ENCODE results near the gene SCGB1C1. TPM values are rescaled to one million over a fixed set of nuclear protein-coding genes. Genes with fewer than 3 reads are reported as not detected.
A peak's percentile ranks its signal among the peaks of the same experiment; 100 is the strongest.

Gene SCGB1C1
- polyA plus RNA-seq, 3 donors from 2014 or later, result not detected

DNA sequence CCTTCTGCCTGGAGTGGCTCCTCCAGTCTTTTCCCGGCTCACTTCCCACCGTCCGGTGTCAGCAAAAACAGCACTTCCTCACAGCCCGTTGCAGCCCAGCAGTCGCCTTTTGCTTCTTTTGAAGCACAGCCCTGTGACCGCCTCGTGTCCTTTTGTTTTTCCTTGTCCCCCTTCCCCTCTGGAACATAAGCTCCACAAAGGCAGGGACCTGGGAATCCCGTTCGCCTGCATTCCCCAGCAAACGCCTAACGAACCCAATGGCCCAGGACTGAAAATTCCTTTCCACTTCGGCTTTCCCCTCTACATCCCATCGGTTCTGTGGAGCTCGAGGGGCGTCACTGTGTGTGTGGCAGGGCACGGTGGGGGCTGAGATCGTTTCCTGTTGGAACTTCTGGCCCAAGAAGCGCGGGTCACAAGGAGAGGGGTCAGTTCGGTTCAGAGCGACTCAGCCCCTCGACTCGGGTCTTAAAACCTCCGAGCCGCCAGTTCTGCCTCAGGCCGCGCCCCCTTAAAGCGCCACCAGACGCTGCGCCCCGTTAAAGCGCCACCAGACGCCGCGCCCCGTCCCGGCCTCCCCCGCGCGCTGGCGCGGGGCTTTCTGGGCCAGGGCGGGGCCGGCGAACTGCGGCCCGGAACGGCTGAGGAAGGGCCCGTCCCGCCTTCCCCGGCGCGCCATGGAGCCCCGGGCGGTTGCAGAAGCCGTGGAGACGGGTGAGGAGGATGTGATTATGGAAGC is 15.5 kb downstream of the SCGB1C1 start:
- Mint-ChIP-seq H3K4me1 (peaks cover 41 to 48% of the 10 kb centered on the region in 2 donors), H3K36me3 (peaks cover 3 to 18% (median 6%) of the 10 kb centered on the region in 3 donors)

DNA sequence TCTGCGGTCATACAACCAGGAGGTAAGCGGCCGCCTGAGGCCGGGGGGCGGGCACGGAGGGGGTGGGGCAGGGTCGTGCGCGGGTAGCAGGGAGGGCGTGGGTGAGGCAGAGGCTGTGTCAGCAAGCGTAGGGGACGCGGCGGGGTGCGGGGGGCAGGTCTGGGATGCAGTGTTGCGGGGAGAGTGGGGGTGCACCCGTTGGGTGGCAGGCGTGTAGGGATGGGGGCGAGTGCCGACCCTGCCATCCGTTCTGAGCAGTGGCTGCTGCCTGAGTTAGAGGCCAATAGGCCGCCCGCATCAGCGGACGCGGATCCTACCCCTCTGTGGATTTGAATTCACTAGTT is 16.0 kb downstream of the SCGB1C1 start:
- Mint-ChIP-seq H3K4me1 (peaks cover 35 to 47% of the 10 kb centered on the region in 2 donors), H3K27ac (peak overlapping the region; percentile 77 to 100 (median 95)), H3K4me3 (peak overlapping the region; percentile 93 to 99 (median 94)), H3K9me3 (no peaks in the 10 kb centered on the region), H3K36me3 (peaks cover 3 to 17% (median 7%) of the 10 kb centered on the region in 3 donors), H3K27me3 (ENCODE audit: low read depth in 3 of 3) (peaks cover 17 to 27% (median 21%) of the 10 kb centered on the region in 3 donors)
- no peak for DNase-seq

More for the DNA sequence above, 15.5 kb downstream of the SCGB1C1 start:
- H3K9me3 Mint-ChIP-seq, result no peaks in the 10 kb centered on the region
- H3K4me3 Mint-ChIP-seq, result peak overlapping the region; percentile 93 to 99 (median 94)
- peak; percentile 85 to 86 (median 85) for DNase-seq
- peaks cover 17 to 27% (median 21%) of the 10 kb centered on the region in 3 donors for H3K27me3 Mint-ChIP-seq (ENCODE audit: low read depth in 3 of 3)
- peak overlapping the region; percentile 98 to 100 (median 99) for H3K27ac Mint-ChIP-seq

DNA sequence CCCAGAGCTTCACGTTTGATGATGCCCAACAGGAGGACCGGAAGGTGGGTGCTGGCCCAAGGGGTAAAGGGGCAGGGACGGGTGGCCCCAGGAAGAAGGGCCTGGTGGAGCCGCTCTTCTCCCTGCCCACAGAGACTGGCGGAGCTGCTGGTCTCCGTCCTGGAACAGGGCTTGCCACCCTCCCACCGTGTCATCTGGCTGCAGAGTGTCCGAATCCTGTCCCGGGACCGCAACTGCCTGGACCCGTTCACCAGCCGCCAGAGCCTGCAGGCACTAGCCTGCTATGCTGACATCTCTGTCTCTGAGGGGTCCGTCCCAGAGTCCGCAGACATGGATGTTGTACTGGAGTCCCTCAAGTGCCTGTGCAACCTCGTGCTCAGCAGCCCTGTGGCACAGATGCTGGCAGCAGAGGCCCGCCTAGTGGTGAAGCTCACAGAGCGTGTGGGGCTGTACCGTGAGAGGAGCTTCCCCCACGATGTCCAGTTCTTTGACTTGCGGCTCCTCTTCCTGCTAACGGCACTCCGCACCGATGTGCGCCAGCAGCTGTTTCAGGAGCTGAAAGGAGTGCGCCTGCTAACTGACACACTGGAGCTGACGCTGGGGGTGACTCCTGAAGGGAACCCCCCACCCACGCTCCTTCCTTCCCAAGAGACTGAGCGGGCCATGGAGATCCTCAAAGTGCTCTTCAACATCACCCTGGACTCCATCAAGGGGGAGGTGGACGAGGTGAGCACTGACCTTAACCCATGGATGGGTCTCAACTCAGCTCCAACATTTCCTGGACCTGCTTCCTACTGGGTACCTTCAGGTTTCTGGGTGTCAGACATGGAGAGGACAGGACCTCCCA is 16.6 kb downstream of the SCGB1C1 start:
- DNase-seq, result no peak
- Mint-ChIP-seq H3K27me3 (ENCODE audit: low read depth in 3 of 3) (peaks cover 17 to 27% (median 20%) of the 10 kb centered on the region in 3 donors), H3K27ac (peak overlapping the region; percentile 77 to 100 (median 95)), H3K4me3 (peak overlapping the region; percentile 93 to 99 (median 94)), H3K4me1 (peaks cover 29 to 43% of the 10 kb centered on the region in 2 donors), H3K36me3 (peaks cover 3 to 20% (median 7%) of the 10 kb centered on the region in 3 donors), H3K9me3 (no peaks in the 10 kb centered on the region)

DNA sequence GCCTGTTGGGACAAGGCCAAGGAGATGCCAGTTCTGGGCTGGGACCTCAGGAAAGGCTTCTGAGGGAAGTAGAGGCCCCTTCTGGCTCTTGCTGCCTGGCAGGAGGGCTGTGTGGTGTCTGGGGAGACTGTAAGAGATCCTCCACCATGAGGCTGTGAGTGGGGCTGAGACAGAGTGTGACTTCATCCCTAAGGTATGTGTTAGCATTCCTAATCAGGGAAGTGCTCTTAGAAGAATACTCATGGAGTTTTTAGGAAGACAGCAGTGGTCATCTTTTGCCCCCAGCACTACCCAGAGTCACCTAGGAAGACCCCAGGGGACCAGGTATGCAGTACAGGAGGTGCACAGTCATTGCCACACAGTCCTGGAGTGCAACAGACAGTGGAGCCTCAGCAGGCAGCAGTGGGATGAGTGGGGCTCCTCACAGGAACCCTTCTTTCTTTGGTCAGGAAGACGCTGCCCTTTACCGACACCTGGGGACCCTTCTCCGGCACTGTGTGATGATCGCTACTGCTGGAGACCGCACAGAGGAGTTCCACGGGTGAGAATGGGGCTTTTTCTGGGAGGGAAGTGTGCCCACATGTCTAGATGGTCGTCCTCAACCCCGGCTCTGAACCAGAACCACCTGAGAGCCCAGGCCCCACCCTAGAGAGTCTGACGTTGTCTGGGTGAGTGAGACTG is 17.4 kb downstream of the SCGB1C1 start:
- H3K27me3 Mint-ChIP-seq (ENCODE audit: low read depth in 3 of 3), result peaks cover 17 to 27% (median 20%) of the 10 kb centered on the region in 3 donors
- peak overlapping the region; percentile 59 to 81 (median 78) for H3K27ac Mint-ChIP-seq
- H3K9me3 Mint-ChIP-seq, result no peaks in the 10 kb centered on the region
- DNase-seq, result no peak
- H3K4me1 Mint-ChIP-seq, result peaks cover 27 to 41% of the 10 kb centered on the region in 2 donors
- H3K4me3 Mint-ChIP-seq, result peak overlapping the region; percentile 46 to 97 (median 60)
- H3K36me3 Mint-ChIP-seq, result peaks cover 3 to 17% (median 7%) of the 10 kb centered on the region in 3 donors

DNA sequence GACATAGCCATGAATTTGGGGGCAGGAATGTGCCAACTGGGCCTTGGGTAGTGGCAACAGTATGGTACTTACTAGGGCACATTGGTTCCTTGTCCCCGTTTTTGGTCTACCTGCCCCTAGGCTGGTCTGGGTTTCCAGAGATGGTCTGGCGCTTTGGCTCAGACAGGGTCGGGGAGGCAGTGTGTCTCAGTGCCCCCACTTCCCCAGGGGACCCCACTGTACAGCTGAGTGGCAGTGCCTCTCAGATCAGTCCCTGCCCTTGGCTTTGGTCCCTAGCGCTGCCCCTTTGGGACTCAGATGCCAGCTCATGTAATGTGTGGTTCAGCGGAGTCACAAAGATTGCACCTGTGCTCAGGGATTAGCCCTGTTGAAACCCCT is 17.9 kb downstream of the SCGB1C1 start:
- DNase-seq, result no peak
- H3K27ac Mint-ChIP-seq, result peak overlapping the region in 4 of 6 donors; percentile 40 to 77 (median 68)
- peaks cover 17 to 29% (median 20%) of the 10 kb centered on the region in 3 donors for H3K27me3 Mint-ChIP-seq (ENCODE audit: low read depth in 3 of 3)
- peak overlapping the region in 3 of 5 donors; percentile 23 to 63 (median 48) for H3K4me3 Mint-ChIP-seq
- H3K4me1 Mint-ChIP-seq, result peaks cover 22 to 37% of the 10 kb centered on the region in 2 donors
- peaks cover 3 to 17% (median 7%) of the 10 kb centered on the region in 3 donors for H3K36me3 Mint-ChIP-seq
- H3K9me3 Mint-ChIP-seq, result no peaks in the 10 kb centered on the region

DNA sequence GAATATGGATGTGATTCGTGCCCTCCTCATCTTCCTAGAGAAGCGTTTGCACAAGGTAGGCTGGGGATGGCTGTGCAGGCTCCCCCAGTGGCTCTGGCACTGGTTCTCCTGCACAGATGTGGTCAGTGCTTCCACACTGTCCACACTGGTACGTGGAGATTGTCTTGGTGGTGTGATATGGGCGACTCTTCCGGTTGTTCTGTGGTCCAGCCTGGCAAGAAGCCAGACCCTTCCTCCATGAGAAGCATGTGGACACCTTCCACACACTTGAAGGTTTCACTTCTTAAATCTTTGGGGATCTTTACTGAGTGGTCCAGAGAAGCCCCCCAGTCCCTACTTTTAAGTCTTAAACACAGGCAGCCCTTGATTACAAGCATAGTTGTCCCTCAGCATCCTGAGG is 18.4 kb downstream of the SCGB1C1 start:
- peak overlapping the region; percentile 21 to 55 (median 36) for H3K4me3 Mint-ChIP-seq
- H3K27me3 Mint-ChIP-seq (ENCODE audit: low read depth in 3 of 3), result peaks cover 17 to 26% (median 20%) of the 10 kb centered on the region in 3 donors
- H3K36me3 Mint-ChIP-seq, result peaks cover 3 to 17% (median 7%) of the 10 kb centered on the region in 3 donors

DNA sequence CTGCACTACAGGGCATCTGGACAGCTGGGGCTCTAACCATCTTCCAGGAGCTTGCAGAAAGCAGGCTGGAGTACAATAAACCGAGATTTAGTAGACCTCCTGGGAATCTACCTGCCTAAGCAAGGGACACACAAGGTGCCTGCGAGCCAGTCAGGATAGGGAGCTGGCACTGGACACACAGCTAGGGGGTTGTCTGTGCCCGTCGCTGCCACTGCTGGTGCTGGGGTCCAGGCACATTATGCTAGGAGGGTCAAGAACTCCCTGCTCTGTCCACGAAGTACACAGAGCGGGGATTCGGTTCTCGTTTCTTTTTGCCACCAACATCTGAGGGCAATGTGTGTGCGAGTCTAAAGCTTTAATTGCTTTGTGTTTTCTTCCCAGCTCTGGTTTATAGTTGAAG is 18.9 kb downstream of the SCGB1C1 start:
- Mint-ChIP-seq H3K27ac (peak overlapping the region in 1 of 6 donors; percentile 23), H3K9me3 (no peaks in the 10 kb centered on the region), H3K4me1 (peaks cover 13 to 27% of the 10 kb centered on the region in 2 donors), H3K4me3 (peak overlapping the region in 3 of 5 donors; percentile 21 to 50 (median 36)), H3K27me3 (ENCODE audit: low read depth in 3 of 3) (peaks cover 15 to 23% (median 16%) of the 10 kb centered on the region in 3 donors), H3K36me3 (peaks cover 3 to 17% (median 7%) of the 10 kb centered on the region in 3 donors)
- no peak for DNase-seq

More for the DNA sequence above, 18.4 kb downstream of the SCGB1C1 start:
- Mint-ChIP-seq H3K27ac (peak overlapping the region in 3 of 6 donors; percentile 39 to 79 (median 73)), H3K4me1 (peaks cover 17 to 32% of the 10 kb centered on the region in 2 donors), H3K9me3 (no peaks in the 10 kb centered on the region)
- DNase-seq, result no peak

DNA sequence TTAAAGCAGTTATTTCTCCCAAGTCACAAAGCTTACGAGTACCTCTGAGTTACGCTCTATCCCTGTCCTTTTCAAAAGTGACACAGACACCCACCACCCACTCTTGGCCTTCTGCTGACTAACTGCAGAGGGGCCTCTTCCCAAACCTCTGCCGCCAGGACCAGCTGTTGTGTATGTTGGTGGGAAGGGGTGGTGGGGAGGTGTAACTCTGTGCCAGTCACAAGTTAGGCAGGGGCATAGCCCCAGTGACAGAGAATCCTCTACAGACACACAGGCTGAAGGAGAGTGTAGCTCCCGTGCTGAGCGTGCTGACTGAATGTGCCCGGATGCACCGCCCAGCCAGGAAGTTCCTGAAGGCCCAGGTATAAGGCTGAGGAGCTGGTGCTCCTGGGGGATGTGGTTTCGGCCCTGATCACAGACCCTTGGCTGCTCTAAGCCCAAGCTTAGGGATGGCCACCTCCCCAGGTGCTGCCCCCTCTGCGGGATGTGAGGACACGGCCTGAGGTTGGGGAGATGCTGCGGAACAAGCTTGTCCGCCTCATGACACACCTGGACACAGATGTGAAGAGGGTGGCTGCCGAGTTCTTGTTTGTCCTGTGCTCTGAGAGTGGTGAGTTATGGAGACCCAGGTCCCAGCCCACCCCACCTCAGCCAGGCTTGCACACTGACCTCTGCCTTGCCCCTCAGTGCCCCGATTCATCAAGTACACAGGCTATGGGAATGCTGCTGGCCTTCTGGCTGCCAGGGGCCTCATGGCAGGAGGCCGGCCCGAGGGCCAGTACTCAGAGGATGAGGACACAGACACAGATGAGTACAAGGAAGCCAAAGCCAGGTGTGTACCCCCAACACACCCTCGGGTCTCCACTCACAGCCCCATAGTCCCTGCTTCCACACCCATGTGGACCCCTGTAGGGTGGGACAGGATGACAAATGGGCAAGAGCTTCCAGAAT is 19.5 kb downstream of the SCGB1C1 start:
- no peak for DNase-seq
- no peaks in the 10 kb centered on the region for H3K9me3 Mint-ChIP-seq
- H3K4me3 Mint-ChIP-seq, result no peak overlapping the region
- peak overlapping the region in 2 of 6 donors; percentile 18 to 22 for H3K27ac Mint-ChIP-seq
- H3K27me3 Mint-ChIP-seq (ENCODE audit: low read depth in 3 of 3), result peaks cover 11 to 18% (median 12%) of the 10 kb centered on the region in 3 donors
- peaks cover 10 to 23% of the 10 kb centered on the region in 2 donors for H3K4me1 Mint-ChIP-seq
- peaks cover 3 to 17% (median 7%) of the 10 kb centered on the region in 3 donors for H3K36me3 Mint-ChIP-seq

DNA sequence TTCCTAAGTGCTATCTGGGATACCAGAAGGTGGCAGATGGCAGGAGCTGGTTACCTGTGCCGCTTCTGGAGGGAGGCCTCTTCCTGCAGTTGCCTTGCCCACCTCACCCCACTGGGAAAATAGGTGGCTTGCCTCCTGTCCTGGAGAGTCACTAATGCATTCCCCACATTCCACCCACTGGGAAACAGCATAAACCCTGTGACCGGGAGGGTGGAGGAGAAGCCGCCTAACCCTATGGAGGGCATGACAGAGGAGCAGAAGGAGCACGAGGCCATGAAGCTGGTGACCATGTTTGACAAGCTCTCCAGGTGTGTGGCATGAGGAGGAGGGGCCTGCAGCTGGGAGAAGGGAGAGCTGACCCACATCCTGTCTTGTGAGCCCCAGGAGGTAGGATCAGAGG is 20.2 kb downstream of the SCGB1C1 start:
- DNase-seq, result no peak
- H3K27ac Mint-ChIP-seq, result peak overlapping the region in 2 of 6 donors; percentile 21 to 73
- no peak overlapping the region for H3K4me3 Mint-ChIP-seq
- peaks cover 11 to 16% of the 10 kb centered on the region in 2 donors for H3K4me1 Mint-ChIP-seq
- peaks cover 3 to 17% (median 7%) of the 10 kb centered on the region in 3 donors for H3K36me3 Mint-ChIP-seq
- no peaks in the 10 kb centered on the region for H3K9me3 Mint-ChIP-seq
- peaks cover 4 to 11% (median 5%) of the 10 kb centered on the region in 3 donors for H3K27me3 Mint-ChIP-seq (ENCODE audit: low read depth in 3 of 3)

DNA sequence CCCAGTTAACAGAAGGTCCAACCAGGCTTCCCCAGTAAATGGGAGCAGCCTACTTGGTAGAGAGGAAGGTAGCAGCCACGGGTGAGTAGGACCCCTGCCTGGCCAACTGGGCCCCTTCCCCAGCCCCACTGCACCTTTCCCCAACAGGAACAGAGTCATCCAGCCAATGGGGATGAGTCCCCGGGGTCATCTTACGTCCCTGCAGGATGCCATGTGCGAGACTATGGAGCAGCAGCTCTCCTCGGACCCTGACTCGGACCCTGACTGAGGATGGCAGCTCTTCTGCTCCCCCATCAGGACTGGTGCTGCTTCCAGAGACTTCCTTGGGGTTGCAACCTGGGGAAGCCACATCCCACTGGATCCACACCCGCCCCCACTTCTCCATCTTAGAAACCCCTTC is 21.2 kb downstream of the SCGB1C1 start:
- no peak overlapping the region for H3K4me3 Mint-ChIP-seq
- no peak for DNase-seq
- peak overlapping the region in 1 of 6 donors; percentile 14 for H3K27ac Mint-ChIP-seq
- H3K9me3 Mint-ChIP-seq, result no peaks in the 10 kb centered on the region
- peaks cover 3 to 18% (median 7%) of the 10 kb centered on the region in 3 donors for H3K36me3 Mint-ChIP-seq
- peaks cover 12% of the 10 kb centered on the region in 2 donors for H3K4me1 Mint-ChIP-seq
- H3K27me3 Mint-ChIP-seq (ENCODE audit: low read depth in 3 of 3), result peaks cover 0 to 6% (median 0%) of the 10 kb centered on the region in 3 donors

DNA sequence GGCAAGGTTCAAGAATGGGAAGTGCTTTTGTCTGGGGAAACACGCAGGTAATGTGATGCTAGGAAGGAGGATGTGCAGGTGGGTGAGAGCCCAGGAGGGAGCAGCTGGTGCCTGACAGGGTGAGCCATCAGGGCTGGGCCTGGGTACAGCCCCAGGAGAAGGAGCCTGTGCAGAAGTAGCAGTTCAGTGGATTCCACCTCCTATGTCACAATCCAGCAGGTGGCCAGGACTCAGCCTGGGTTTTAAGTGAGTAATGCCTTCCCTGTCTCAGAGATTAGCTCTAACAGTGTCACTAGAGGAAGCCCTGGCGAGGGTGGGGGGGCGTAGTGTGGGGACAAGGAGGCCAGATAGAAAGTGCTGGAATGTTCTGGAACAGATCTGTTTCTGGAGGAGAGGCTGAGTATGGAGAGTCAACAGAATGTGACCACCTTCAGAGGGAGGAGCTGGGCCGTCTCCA is 22.7 kb downstream of the SCGB1C1 start:
- no peak for DNase-seq
- H3K27me3 Mint-ChIP-seq (ENCODE audit: low read depth in 3 of 3), result peaks cover 0 to 7% (median 0%) of the 10 kb centered on the region in 3 donors
- no peaks in the 10 kb centered on the region for H3K9me3 Mint-ChIP-seq
- peak overlapping the region in 1 of 6 donors; percentile 67 for H3K27ac Mint-ChIP-seq
- H3K4me1 Mint-ChIP-seq, result peaks cover 6 to 12% of the 10 kb centered on the region in 2 donors
- H3K36me3 Mint-ChIP-seq, result peaks cover 7 to 20% (median 12%) of the 10 kb centered on the region in 3 donors
- H3K4me3 Mint-ChIP-seq, result no peak overlapping the region
